ENCODE results near the gene ARPC1B.

ARPC1B gene

GRCh38 chr7:99387912-99388311, 13.4 kb downstream of the ARPC1B start:
- no peak for DNase-seq

- no peak for DNase-seq
Observed at GRCh38 chr7:99389772-99390171, 15.2 kb downstream of the ARPC1B start.

GRCh38 chr7:99390941-99391602, 16.5 kb downstream of the ARPC1B start:
- no peak for DNase-seq

GRCh38 chr7:99392046-99392445, 17.5 kb downstream of the ARPC1B start:
- DNase-seq = no peak

GRCh38 chr7:99392659-99393354, 18.3 kb downstream of the ARPC1B start:
- DNase-seq = peak in 30 of 51 donors; percentile 15 to 74 (median 48)

GRCh38 chr7:99393355-99394187, 19.0 kb downstream of the ARPC1B start:
- peak in 17 of 51 donors; percentile 29 to 73 (median 43) for DNase-seq

- DNase-seq = no peak
Observed at GRCh38 chr7:99394188-99394502, 19.6 kb downstream of the ARPC1B start.

- no peak for DNase-seq
Observed at GRCh38 chr7:99395616-99396327, 21.2 kb downstream of the ARPC1B start.

- no peak for DNase-seq
Observed at GRCh38 chr7:99396418-99397296, 22.1 kb downstream of the ARPC1B start.

- DNase-seq = no peak
Observed at GRCh38 chr7:99397297-99397983, 22.9 kb downstream of the ARPC1B start.

GRCh38 chr7:99398891-99399445, 24.4 kb downstream of the ARPC1B start:
- DNase-seq = no peak

GRCh38 chr7:99399597-99399996, 25.1 kb downstream of the ARPC1B start:
- no peak for DNase-seq

GRCh38 chr7:99402854-99403253, 28.3 kb downstream of the ARPC1B start:
- DNase-seq = no peak

GRCh38 chr7:99403764-99404163, 29.2 kb downstream of the ARPC1B start:
- no peak for DNase-seq

- peak in 1 of 51 donors; percentile 17 for DNase-seq
Observed at GRCh38 chr7:99404235-99404976, 29.9 kb downstream of the ARPC1B start.

- DNase-seq = no peak
Observed at GRCh38 chr7:99404977-99405320, 30.4 kb downstream of the ARPC1B start.

- DNase-seq = no peak
Observed at GRCh38 chr7:99406557-99406956, 32.0 kb downstream of the ARPC1B start.

- DNase-seq = peak in 18 of 51 donors; percentile 23 to 78 (median 41)
Observed at GRCh38 chr7:99407872-99408378, 33.4 kb downstream of the ARPC1B start.

Data from hypothalamus (tissue), 51 donors.